CD4-positive, alpha-beta memory T cell (primary cell): ENCODE measurements around the gene C3AR1. TPM values are rescaled to one million over a fixed set of nuclear protein-coding genes. Genes with fewer than 3 reads are reported as not detected.
"Not testable (repeated sequence)": the region's sequence is repeated elsewhere in the genome, so short reads cannot be mapped to it uniquely, and the experiment has no call there.

Experiments
- CTCF ChIA-PET: fragments of 350-600 bp; sonication (Branson Sonifier 250); formaldehyde crosslinking; loops from one replicate; lab custom pipeline; 2021; ENCODE audit warnings: inconsistent platforms; ENCODE audit not compliant: partially characterized antibody; lab: Charles Lee
- POLR2A ChIA-PET: fragments of 350-600 bp; sonication (Branson Sonifier 250); formaldehyde crosslinking; loops from one replicate; lab custom pipeline; 2021; ENCODE audit not compliant: partially characterized antibody; lab: Charles Lee
- DNase-seq, 5 donors: peaks; one replicate each; pipeline versions ENCODE4 v3.0.0 to v3.0.0-alpha.2; 2020 to 2022; ENCODE audit warnings: mixed read lengths in 1 of 5
- H3K27ac ChIP-seq: one replicate; pipeline ENCODE4 v1.7.0; 2013; ENCODE audit warnings: low read depth, low read length
- H3K27me3 ChIP-seq: 2 replicates; pipeline ENCODE4 v1.7.0; 2013; ENCODE audit warnings: mild to moderate bottlenecking, low read length, moderate library complexity; ENCODE audit not compliant: insufficient read depth
- H3K36me3 ChIP-seq: 2 replicates; pipeline ENCODE4 v1.7.0; 2013; ENCODE audit warnings: mild to moderate bottlenecking, low read length, moderate library complexity; ENCODE audit not compliant: insufficient read depth
- H3K4me1 ChIP-seq: 2 replicates; pipeline ENCODE4 v1.7.0; 2013; ENCODE audit warnings: mild to moderate bottlenecking, low read length, moderate library complexity; ENCODE audit not compliant: insufficient read depth
- H3K4me3 ChIP-seq, 2 donors: one replicate each; pipeline ENCODE4 v1.7.0; 2013; ENCODE audit warnings: low read length in 2 of 2, mild to moderate bottlenecking in 1 of 2
- H3K9me3 ChIP-seq, 2 donors: one replicate each; pipeline ENCODE4 v1.7.0; 2013; ENCODE audit warnings: low read length in 2 of 2, control low read depth in 1 of 2; ENCODE audit not compliant: control insufficient read depth in 1 of 2
- H3K27ac Mint-ChIP-seq, 7 donors: one replicate each; pipeline ENCODE4 v1.8.0; 2020 to 2021; ENCODE audit warnings: mixed read lengths in 7 of 7, mild to moderate bottlenecking in 6 of 7, inconsistent platforms in 3 of 7, moderate library complexity in 3 of 7
- H3K27me3 Mint-ChIP-seq, 2 donors: one replicate each; pipeline ENCODE4 v1.8.0; 2020 to 2021; ENCODE audit warnings: mixed read lengths in 2 of 2
- H3K36me3 Mint-ChIP-seq, 2 donors: one replicate each; pipeline ENCODE4 v1.8.0; 2020 to 2021; ENCODE audit warnings: mixed read lengths in 2 of 2, inconsistent platforms in 1 of 2, mild to moderate bottlenecking in 1 of 2
- H3K4me1 Mint-ChIP-seq, 4 donors: one replicate each; pipeline ENCODE4 v1.8.0; 2020 to 2021; ENCODE audit warnings: mixed read lengths in 4 of 4, mild to moderate bottlenecking in 1 of 4
- H3K4me3 Mint-ChIP-seq, 8 donors: one replicate each; pipeline ENCODE4 v1.8.0; 2020 to 2021; ENCODE audit warnings: mixed read lengths in 8 of 8, mild to moderate bottlenecking in 7 of 8, moderate library complexity in 6 of 8, inconsistent platforms in 3 of 8
- H3K9me3 Mint-ChIP-seq, 8 donors: one replicate each; pipeline ENCODE4 v1.8.0; 2020 to 2021; ENCODE audit warnings: mixed read lengths in 8 of 8, mild to moderate bottlenecking in 5 of 8, inconsistent platforms in 3 of 8, moderate library complexity in 1 of 8
- intact Hi-C: fragments of 100-400 bp; cut with micrococcal nuclease; formaldehyde crosslinking; loops from one replicate; pipeline ENCODE4 v1.15.1; 2023
- polyA plus RNA-seq, 2 donors: library from polyadenylated mRNA; unstranded; fragments of 300-500 nt; fragmentation: Illumina TruSeq; gene quantifications; one replicate each; pipeline ENCODE4 v1.2.3, GENCODE V29; 2021
- total RNA-seq, 2 experiments: library from RNA; stranded (reverse); gene quantifications; one replicate each; pipeline ENCODE4 v1.2.3, GENCODE V29; 2021

Gene C3AR1
- total RNA-seq (1 to 10 TPM; 4.6 to 6.1 TPM), polyA plus RNA-seq (10 to 100 TPM in 1 of 2 donors, 1 to 10 TPM in 1; 8.6 to 10.6 TPM)

DNA sequence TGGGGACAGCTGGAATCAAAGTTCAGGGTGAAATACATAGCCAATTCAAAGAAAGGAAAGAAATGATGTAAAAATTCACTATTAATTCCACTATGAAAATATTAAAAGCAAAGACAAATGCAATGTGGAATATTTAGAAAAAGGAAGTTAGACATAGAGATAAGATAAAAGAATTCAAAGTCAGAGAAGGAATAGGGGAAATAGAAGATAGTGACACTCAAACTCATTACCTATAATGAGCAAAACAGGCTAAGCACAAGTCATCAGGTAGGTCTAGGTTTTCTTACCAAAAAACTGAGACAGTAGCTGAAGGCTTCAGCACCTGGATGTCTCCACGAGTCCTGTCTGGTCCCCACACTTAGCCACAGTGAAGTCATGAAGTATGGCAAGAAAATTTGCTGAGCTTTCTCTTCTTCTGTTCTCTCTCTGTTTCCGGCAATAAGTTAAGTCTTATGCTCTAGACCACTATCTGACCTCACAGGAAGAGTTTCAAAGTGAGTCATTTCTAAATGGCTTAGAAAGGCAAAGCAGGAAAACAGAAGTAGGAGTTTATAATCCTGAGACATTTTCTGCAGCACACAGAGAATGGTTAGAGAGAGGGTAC, at the start of gene C3AR1:
TSS of gene C3AR1 (minus strand) at position 369 of the 604 bp plus-strand sequence. CDS start 6,174 bp downstream, outside the sequence.
- no peaks in the 10 kb centered on the region for H3K36me3 ChIP-seq
- H3K27me3 ChIP-seq = no peaks in the 10 kb centered on the region
- intact Hi-C loops = loop anchor here (1.0 to 2.0 kb wide), 4 partner anchors 12 to 40 kb away; partner anchors contain the start of gene FOXJ2
- Mint-ChIP-seq H3K4me1 (peaks cover 27 to 55% (median 40%) of the 10 kb centered on the region in 4 donors), H3K36me3 (peaks cover 0 to 4% of the 10 kb centered on the region in 2 donors), H3K27me3 (no peaks in the 10 kb centered on the region), H3K4me3 (peak within 1 kb of the TSS; percentile 39 to 83 (median 79)), H3K9me3 (peaks cover 0 to 1% (median 0%) of the 10 kb centered on the region in 8 donors), H3K27ac (peak within 1 kb of the TSS; percentile 80 to 98 (median 94))
- no peaks in the 10 kb centered on the region for H3K9me3 ChIP-seq
- H3K4me1 ChIP-seq = peaks cover 34% of the 10 kb centered on the region
- peak within 1 kb of the TSS; percentile 44 for H3K27ac ChIP-seq
- peak; percentile 68 to 85 (median 76) for DNase-seq
- peak within 1 kb of the TSS in 1 of 2 donors; percentile 16 for H3K4me3 ChIP-seq
- CTCF ChIA-PET = interaction anchor here (1.0 to 4.3 kb wide), 7 partner anchors 9 to 133 kb away, joined by 3 to 46 read pairs (median 6); partner anchors contain the start of gene SLC2A3
- POLR2A ChIA-PET = interaction anchor here (0.5 to 3.6 kb wide), 16 partner anchors 9 to 203 kb away, joined by 3 to 40 read pairs (median 7); partner anchors contain the start of genes FOXJ2, NECAP1 and SLC2A3

- H3K27ac ChIP-seq, H3K4me3 ChIP-seq, intact Hi-C loops, H3K4me1 Mint-ChIP-seq, H3K9me3 Mint-ChIP-seq, POLR2A ChIA-PET, H3K9me3 ChIP-seq, H3K36me3 ChIP-seq, DNase-seq, H3K27me3 ChIP-seq, H3K4me1 ChIP-seq, H3K4me3 Mint-ChIP-seq, H3K27me3 Mint-ChIP-seq, H3K27ac Mint-ChIP-seq: not testable (repeated sequence)
- CTCF ChIA-PET = interaction anchor here (0.7 kb wide), 1 partner anchor 125 kb away, joined by 4 read pairs; no protein-coding TSS in a partner anchor
- peaks cover 25 to 32% of the 10 kb centered on the region in 2 donors for H3K36me3 Mint-ChIP-seq
Measured at GRCh38 chr12:8113117-8113516, 47.0 kb upstream of the C3AR1 start.

DNA sequence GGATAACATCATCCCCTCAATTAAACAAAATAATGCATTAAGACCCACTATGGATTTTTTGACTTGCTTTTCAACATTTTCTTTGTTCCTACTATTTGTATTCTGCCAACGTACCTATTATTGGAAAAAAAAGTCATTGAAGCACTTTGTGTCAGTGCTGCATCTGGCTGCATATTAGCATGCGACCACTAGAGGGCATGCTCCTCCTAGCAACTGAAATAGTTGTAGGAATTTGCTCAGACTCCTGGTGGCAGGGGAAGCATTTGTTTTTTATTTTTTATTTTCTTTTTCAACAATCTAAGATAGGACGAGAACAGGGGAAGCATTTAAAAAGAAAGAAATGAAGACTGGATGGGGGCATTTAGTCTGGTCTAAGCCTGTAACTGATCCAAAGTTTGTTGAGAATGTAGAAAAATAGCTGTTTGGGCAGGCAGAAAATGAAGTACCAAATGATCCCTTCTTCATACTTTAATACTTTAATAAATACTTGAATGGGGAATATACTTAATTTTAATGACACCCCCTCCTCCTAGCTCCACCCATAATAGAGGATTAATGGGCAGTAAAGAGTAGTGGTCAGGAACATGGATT, 42.7 kb upstream of the C3AR1 start:
- H3K9me3 ChIP-seq = no peaks in the 10 kb centered on the region
- peak; percentile 71 to 80 (median 74) for DNase-seq
- no peaks in the 10 kb centered on the region for H3K27me3 ChIP-seq
- CTCF ChIA-PET = interaction anchor here (0.8 to 4.9 kb wide), 17 partner anchors 10 to 129 kb away, joined by 3 to 33 read pairs (median 3); partner anchors contain the start of gene FAM90A1
- Mint-ChIP-seq H3K36me3 (peaks cover 30 to 43% of the 10 kb centered on the region in 2 donors), H3K4me3 (peak overlapping the region in 1 of 8 donors; percentile 4), H3K27me3 (no peaks in the 10 kb centered on the region), H3K4me1 (peaks cover 0 to 6% (median 4%) of the 10 kb centered on the region in 4 donors), H3K9me3 (no peaks in the 10 kb centered on the region), H3K27ac (peak overlapping the region in 3 of 7 donors; percentile 2 to 58 (median 53))
- H3K36me3 ChIP-seq = no peaks in the 10 kb centered on the region
- no peak overlapping the region for H3K4me3 ChIP-seq
- intact Hi-C loops = loop anchor here (1.0 kb wide), 2 partner anchors 71 to 128 kb away; no protein-coding TSS in a partner anchor
- H3K27ac ChIP-seq = no peak overlapping the region
- POLR2A ChIA-PET = no interaction called here
- H3K4me1 ChIP-seq = no peaks in the 10 kb centered on the region

DNA sequence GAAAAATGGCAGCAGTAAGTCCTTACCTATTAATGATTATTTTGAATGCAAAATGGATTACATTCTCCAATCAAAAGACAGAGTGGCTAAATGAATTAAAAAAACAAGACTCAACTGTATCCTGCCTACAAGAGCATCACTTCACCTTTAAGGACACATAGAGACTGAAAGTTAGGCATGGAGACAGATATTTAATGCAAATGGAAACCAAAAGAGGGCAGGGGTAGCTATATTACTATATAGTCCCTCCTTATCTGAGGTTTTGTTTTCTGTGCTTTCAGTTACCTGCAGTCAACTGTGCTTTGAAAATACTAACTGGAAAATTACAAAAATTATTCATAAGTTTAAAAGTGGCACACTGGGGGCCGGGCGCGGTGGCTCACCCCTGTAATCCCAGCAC, 33.1 kb upstream of the C3AR1 start:
- no peaks in the 10 kb centered on the region for H3K9me3 Mint-ChIP-seq
- Histone ChIP-seq H3K4me1 (no peaks in the 10 kb centered on the region), H3K36me3 (peaks cover 29% of the 10 kb centered on the region), H3K9me3 (no peaks in the 10 kb centered on the region), H3K27ac (no peak overlapping the region), H3K4me3 (no peak overlapping the region), H3K27me3 (no peaks in the 10 kb centered on the region)
- CTCF ChIA-PET = interaction anchor here (1.2 to 1.5 kb wide), 2 partner anchors 8 to 11 kb away, joined by 4 to 5 read pairs; no protein-coding TSS in a partner anchor
- no peaks in the 10 kb centered on the region for H3K27me3 Mint-ChIP-seq
- peaks cover 45 to 61% of the 10 kb centered on the region in 2 donors for H3K36me3 Mint-ChIP-seq
- H3K27ac Mint-ChIP-seq = peak overlapping the region in 2 of 7 donors; percentile 48 to 55
- H3K4me1 Mint-ChIP-seq = peaks cover 6 to 12% (median 9%) of the 10 kb centered on the region in 4 donors
- intact Hi-C loops = no loop called here
- POLR2A ChIA-PET = no interaction called here
- DNase-seq = no peak
- H3K4me3 Mint-ChIP-seq = no peak overlapping the region

DNA sequence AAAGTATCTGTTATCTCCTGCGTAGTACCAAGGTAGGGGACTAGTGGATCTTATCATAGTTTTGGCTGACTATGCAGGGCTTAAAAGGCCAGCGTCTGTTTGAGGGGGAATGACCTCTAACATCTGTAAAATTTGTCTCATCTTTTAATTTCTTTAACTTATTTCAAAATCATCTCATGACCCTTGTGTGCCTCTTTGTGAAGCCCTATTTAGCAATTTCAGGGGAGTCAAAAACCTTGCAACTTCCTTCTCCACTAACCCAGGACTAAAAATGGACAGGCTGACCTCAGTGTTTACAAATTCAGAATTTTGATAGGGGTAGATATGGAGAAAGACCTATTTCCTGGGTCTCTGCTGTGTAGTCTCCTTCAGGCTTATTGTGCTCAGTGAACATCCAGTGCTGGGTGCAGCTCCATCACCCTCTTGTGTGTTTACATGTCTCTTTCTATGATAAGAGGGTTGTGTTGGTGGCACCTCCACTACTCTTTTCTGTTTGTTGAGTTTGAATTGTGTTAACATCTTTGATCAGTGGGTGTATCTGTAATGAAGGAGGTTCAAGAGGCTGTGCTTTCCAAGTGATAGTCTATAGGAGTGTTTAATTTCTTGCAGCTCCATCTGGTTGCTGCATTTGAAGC, 30.2 kb upstream of the C3AR1 start:
- Mint-ChIP-seq H3K9me3 (no peaks in the 10 kb centered on the region), H3K4me1 (peaks cover 6 to 12% (median 10%) of the 10 kb centered on the region in 4 donors), H3K36me3 (peaks cover 69 to 75% of the 10 kb centered on the region in 2 donors), H3K27me3 (no peaks in the 10 kb centered on the region), H3K27ac (peak overlapping the region in 2 of 7 donors; percentile 2 to 64), H3K4me3 (no peak overlapping the region)
- no peak overlapping the region for H3K27ac ChIP-seq
- no peak overlapping the region for H3K4me3 ChIP-seq
- intact Hi-C loops = no loop called here
- ChIA-PET CTCF (interaction anchor here (0.7 kb wide), 1 partner anchor 12 kb away, joined by 4 read pairs; no protein-coding TSS in a partner anchor), POLR2A (no interaction called here)
- H3K4me1 ChIP-seq = no peaks in the 10 kb centered on the region
- H3K9me3 ChIP-seq = no peaks in the 10 kb centered on the region
- H3K36me3 ChIP-seq = peaks cover 50% of the 10 kb centered on the region
- no peaks in the 10 kb centered on the region for H3K27me3 ChIP-seq
- no peak for DNase-seq

GRCh38 chr12:8093291-8093690, 27.1 kb upstream of the C3AR1 start:
- ChIA-PET CTCF (interaction anchor here (0.8 to 1.3 kb wide), 3 partner anchors 16 to 144 kb away, joined by 3 to 4 read pairs (median 3); no protein-coding TSS in a partner anchor), POLR2A (no interaction called here)
- Histone ChIP-seq H3K36me3 (peaks cover 66% of the 10 kb centered on the region), H3K9me3 (no peaks in the 10 kb centered on the region), H3K4me1 (peaks cover 15% of the 10 kb centered on the region), H3K27ac (no peak overlapping the region), H3K27me3 (no peaks in the 10 kb centered on the region), H3K4me3 (no peak overlapping the region)
- intact Hi-C loops = no loop called here
- H3K36me3 Mint-ChIP-seq = peaks cover 78 to 84% of the 10 kb centered on the region in 2 donors
- no peaks in the 10 kb centered on the region for H3K27me3 Mint-ChIP-seq
- no peak for DNase-seq
- no peaks in the 10 kb centered on the region for H3K9me3 Mint-ChIP-seq
- no peak overlapping the region for H3K4me3 Mint-ChIP-seq
- H3K27ac Mint-ChIP-seq = peak overlapping the region in 2 of 7 donors; percentile 4 to 6
- H3K4me1 Mint-ChIP-seq = peaks cover 14 to 30% (median 21%) of the 10 kb centered on the region in 4 donors
